Raji (cell line): ENCODE data around the gene GSPT2.
"Not testable (repeated sequence)": the region's sequence is repeated elsewhere in the genome, so short reads cannot be mapped to it uniquely, and the experiment has no call there.

ENCODE experiments used
- POLR2A ChIP-seq: IDR thresholded peaks from 2 replicates; pipeline ENCODE4 v1.6.1; 2011; ENCODE audit warnings: low read depth, low read length, control low read depth; ENCODE audit not compliant: insufficient read depth

The GSPT2 gene

GRCh38 chrX:51743179-51743957, at the start of gene GSPT2:
GSPT2 (plus strand) TSS chrX:51743442; CDS start chrX:51743627, 185 bp downstream.
- TF ChIP-seq POLR2A, result peak; percentile 85

- no peak for TF ChIP-seq POLR2A
Observed at GRCh38 chrX:51694254-51694653, 49.0 kb upstream of the GSPT2 start.

- TF ChIP-seq POLR2A, result no peak
Observed at GRCh38 chrX:51697397-51697796, 45.8 kb upstream of the GSPT2 start.

DNA sequence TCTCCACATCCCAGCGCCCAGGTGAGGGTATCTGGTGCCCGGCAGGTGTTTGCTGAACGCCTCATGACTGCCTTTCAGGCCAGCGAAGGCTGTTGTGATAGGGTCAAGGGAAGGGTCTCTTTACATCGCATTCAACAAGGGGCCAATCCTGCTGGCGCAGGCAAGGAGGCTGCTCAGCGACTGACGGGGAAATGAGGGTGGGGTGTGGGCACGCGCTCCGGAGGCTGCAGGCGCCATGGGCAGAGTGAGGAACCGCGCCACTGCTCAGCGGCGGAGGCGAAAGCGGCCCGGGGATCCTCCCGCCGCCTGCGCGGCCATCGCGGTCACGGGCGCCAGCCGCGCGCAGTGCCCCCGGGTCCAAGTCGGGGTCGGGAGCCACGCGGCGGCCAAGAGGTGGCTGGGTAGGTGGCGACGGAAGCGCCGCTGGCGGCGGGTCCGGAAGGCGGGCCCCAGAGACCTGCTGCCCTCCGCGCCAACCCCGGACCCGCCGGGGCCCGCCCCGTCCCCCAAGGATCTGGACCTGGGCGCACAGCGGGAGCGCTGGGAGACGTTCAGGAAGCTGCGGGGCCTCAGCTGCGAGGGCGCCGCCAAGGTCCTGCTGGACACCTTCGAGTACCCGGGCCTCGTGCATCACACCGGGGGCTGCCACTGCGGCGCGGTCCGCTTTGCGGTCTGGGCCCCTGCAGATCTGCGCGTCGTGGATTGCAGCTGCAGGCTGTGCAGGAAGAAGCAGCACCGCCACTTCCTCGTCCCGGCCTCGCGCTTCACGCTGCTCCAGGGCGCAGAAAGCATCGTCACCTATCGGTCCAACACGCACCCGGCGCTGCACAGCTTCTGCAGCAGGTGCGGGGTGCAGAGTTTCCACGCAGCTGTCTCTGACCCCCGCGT, 32.7 kb upstream of the GSPT2 start, which contains the start of gene CENPVL1:
Gene CENPVL1 (plus strand): TSS at position 236 of the 888 bp plus-strand sequence. CDS start 0 bp downstream, at position 236.
- TF ChIP-seq POLR2A, result not testable (repeated sequence)

DNA sequence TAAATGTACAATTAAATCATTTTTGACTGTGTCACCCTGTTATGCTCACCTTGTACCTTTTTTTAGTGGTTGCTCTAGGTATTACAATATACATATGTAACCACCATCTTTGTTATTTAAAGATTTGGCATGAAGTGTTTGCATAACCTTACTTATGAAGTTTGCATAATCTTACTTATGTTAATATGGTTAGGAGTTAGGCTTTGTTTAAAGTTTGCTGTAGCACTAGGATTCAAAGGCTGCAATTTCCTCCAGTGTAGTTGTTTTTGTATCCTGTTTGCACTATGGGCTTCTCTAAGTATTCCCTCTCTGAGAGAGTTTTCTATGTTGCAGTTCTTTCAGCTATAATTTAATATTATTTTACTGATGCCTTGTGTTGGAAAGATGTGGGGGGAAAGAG, 15.0 kb upstream of the GSPT2 start:
- no peak for TF ChIP-seq POLR2A

DNA sequence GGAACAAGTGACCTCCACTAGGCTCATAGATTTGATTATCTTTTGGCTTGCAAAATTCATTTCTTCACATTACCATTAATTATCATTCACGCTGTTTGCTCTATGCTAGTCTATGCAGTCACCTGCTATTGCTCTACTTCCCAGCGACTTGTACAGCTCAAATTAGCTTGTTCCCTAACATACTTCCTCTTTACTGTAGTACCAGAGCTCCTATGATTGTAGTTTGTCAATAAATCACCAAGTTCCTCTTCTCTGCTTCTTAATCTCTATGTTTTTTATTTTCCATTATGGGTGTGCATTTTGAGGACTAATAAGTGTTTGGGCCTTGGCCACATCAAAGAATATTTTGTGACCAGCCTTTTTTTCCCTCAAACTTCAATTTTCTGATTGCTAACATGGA, 6.2 kb upstream of the GSPT2 start:
- TF ChIP-seq POLR2A, result no peak

GRCh38 chrX:51742586-51742985, 656 bp upstream of the GSPT2 start:
- TF ChIP-seq POLR2A, result no peak

DNA sequence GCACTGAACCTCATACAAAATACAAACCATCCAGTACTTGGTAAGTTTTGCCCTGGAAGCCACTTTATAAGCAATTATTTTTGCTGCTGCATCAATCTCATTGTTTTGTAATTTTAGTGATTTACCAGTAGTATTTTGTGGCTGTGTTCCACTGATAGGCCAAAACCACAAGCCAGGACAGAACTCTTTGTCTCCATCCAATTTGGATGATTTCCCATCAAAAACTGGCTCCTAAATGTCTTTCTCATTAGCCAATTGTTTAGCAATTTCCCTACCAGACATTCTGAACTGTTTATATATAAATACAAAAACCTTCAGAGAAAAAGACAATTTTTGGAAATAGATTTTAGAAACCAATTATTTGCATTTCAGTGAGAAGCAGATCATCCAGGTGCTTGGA, 4.4 kb downstream of the GSPT2 start:
- no peak for TF ChIP-seq POLR2A

GRCh38 chrX:51759055-51759839, 16.0 kb downstream of the GSPT2 start:
- TF ChIP-seq POLR2A, result no peak

DNA sequence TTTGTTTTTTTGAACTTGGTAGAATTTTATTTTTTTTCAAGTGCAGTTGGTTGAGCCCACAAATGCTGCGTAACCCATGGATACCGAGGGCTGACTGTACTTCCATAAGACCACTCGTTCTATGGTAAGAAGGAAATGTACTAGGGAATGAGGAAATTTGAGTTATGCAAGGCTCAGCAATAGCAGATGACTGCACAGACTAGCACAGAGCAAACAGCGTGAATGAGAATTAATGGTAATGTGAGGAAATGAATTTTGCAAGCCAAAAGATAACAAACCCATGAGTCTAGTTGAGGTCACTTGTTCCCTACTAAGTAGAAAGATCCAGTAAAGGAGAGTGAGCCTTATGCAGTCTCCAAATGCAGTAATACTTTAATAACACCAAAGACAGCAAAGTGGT, 17.4 kb downstream of the GSPT2 start:
- TF ChIP-seq POLR2A, result no peak

GRCh38 chrX:51766546-51766945, 23.3 kb downstream of the GSPT2 start:
- TF ChIP-seq POLR2A, result no peak

- no peak for TF ChIP-seq POLR2A
Observed at GRCh38 chrX:51776851-51777250, 33.6 kb downstream of the GSPT2 start.

- TF ChIP-seq POLR2A, result no peak
Observed at GRCh38 chrX:51779306-51779705, 36.1 kb downstream of the GSPT2 start.

DNA sequence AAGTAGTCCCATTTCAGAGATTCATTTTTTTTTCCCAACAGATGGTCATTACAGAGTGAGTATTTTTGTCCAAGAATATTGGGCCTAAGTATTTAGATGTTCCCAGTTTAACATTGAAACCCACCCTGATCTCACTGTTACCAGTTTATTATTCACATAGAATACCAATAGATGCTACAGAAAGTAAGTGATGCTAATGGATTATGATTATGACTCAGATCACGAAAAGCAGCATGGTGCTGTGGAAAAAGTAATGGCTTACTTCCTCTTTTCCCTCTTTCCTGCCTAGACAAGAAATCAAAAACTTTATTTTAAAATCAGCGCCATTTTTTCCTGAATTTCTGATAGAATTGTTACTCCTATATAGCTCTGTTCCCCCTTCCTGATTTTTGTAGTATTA, 51.9 kb downstream of the GSPT2 start:
- TF ChIP-seq POLR2A, result no peak
